A549 (cell line): ENCODE results near the gene ZNF804A. TPM values are rescaled to one million over a fixed set of nuclear protein-coding genes. Genes with fewer than 3 reads are reported as not detected.

ENCODE experiments used
- ATAC-seq, 2 experiments: fragments of 200-7000 bp in 1 of 2; fragments of >200 bp in 1 of 2; cut with Nextera tagmentation in 1 of 2; cut with Tn5 transposase in 1 of 2; 3 replicates each; pipeline versions ENCODE4 v1.8.0 to v1.9.1; 2018 to 2020; ENCODE audit warnings: mild to moderate bottlenecking in 1 of 2, moderate library complexity in 1 of 2
- CTCF ChIA-PET: fragments of 300-600 bp; sonication (Branson Sonifier 250); formaldehyde crosslinking; extraction: SDS; loops from one replicate; lab custom pipeline; 2021; ENCODE audit warnings: antibody characterized with exemption, inconsistent platforms; lab: Yijun Ruan, JAX
- POLR2A ChIA-PET: fragments of 350-600 bp; formaldehyde crosslinking; extraction: SDS; loops from one replicate; lab custom pipeline; 2021; ENCODE audit warnings: antibody characterized with exemption, inconsistent platforms; lab: Yijun Ruan, JAX
- DNase-seq, 2 experiments: peaks; one replicate each; pipeline versions ENCODE4 v3.0.0 to v3.0.0-alpha.2; 2011 to 2016; ENCODE audit warnings: low read depth in 1 of 2, low spot score in 1 of 2
- FAIRE-seq: peaks from 2 replicates; lab custom pipeline; 2011; peaks lifted over from hg19 to GRCh38; lab: Jason Lieb, UNC
- H3K27ac ChIP-seq, 2 experiments: fragments of >200 bp; sonication (Bioruptor Twin); formaldehyde crosslinking; 3 replicates each; pipeline ENCODE4 v1.5.1; 2016 to 2017
- H3K4me1 ChIP-seq: fragments of >200 bp; sonication (Bioruptor Twin); formaldehyde crosslinking; 3 replicates; pipeline ENCODE4 v1.6.1; 2016
- H3K4me2 ChIP-seq: fragments of >200 bp; sonication (Bioruptor Twin); formaldehyde crosslinking; 3 replicates; pipeline ENCODE4 v1.6.1; 2016
- H3K4me3 ChIP-seq: fragments of >200 bp; sonication (Bioruptor Twin); formaldehyde crosslinking; 3 replicates; pipeline ENCODE4 v1.5.1; 2016
- H3K9me3 ChIP-seq: fragments of >200 bp; sonication (Bioruptor Twin); formaldehyde crosslinking; 3 replicates; pipeline ENCODE4 v1.6.1; 2016
- ATOH8 ChIP-seq: fragments of 250-450 bp; sonication (Bioruptor Pico); IDR thresholded peaks from 2 replicates; pipeline ENCODE4 v1.5.0; 2020; ENCODE audit warnings: low read depth, mild to moderate bottlenecking, moderate library complexity
- CBX8 ChIP-seq: fragments of 200-600 bp; sonication (generic); IDR thresholded peaks from 2 replicates; pipeline ENCODE4 v1.6.1; 2016
- EHF ChIP-seq: fragments of 250-450 bp; sonication (Bioruptor Pico); IDR thresholded peaks from 2 replicates; pipeline ENCODE4 v1.5.0; 2020; ENCODE audit warnings: mild to moderate bottlenecking
- ESRRA ChIP-seq: fragments of 150-350 bp; IDR thresholded peaks from 2 replicates; pipeline ENCODE4 v1.6.1; 2014; ENCODE audit warnings: mild to moderate bottlenecking, low read length, borderline replicate concordance
- FOSB ChIP-seq: fragments of 250-450 bp; sonication (Bioruptor Pico); IDR thresholded peaks from 2 replicates; pipeline ENCODE4 v1.5.0; 2020; ENCODE audit warnings: mild to moderate bottlenecking, moderate library complexity
- FOSL2 ChIP-seq, 2 experiments: fragments of 450-650 bp in 1 of 2; fragments of >200 bp in 1 of 2; sonication (Bioruptor Twin) in 1 of 2; formaldehyde crosslinking; IDR thresholded peaks; 2 replicates each; pipeline versions ENCODE4 v1.5.0 to v1.6.1; 2016 to 2020; ENCODE audit warnings: mild to moderate bottlenecking in 1 of 2, moderate library complexity in 1 of 2
- GATA3 ChIP-seq: IDR thresholded peaks from 2 replicates; pipeline ENCODE4 v1.6.1; 2012; ENCODE audit warnings: borderline replicate concordance
- HES2 ChIP-seq: fragments of >200 bp; sonication (Bioruptor Twin); formaldehyde crosslinking; IDR thresholded peaks from 2 replicates; pipeline ENCODE4 v1.6.1; 2016
- HMGXB4 ChIP-seq: fragments of 250-450 bp; sonication (Bioruptor Pico); IDR thresholded peaks from 2 replicates; pipeline ENCODE4 v1.5.0; 2021; ENCODE audit warnings: mild to moderate bottlenecking, moderate library complexity, borderline replicate concordance
- HOXB5 ChIP-seq: fragments of 250-450 bp; sonication (Bioruptor Pico); IDR thresholded peaks from 2 replicates; pipeline ENCODE4 v1.5.0; 2020; ENCODE audit warnings: mild to moderate bottlenecking, moderate library complexity
- KDM5A ChIP-seq: fragments of 200-600 bp; sonication (generic); IDR thresholded peaks from 2 replicates; pipeline ENCODE4 v1.6.1; 2016; ENCODE audit warnings: antibody characterized with exemption, mild to moderate bottlenecking
- MAFK ChIP-seq: fragments of 450-650 bp; IDR thresholded peaks from 2 replicates; pipeline ENCODE4 v1.6.1; 2014; ENCODE audit not compliant: partially characterized antibody
- MAX ChIP-seq: IDR thresholded peaks from 2 replicates; pipeline ENCODE4 v1.6.1; 2012
- MYC ChIP-seq: IDR thresholded peaks from 2 replicates; pipeline ENCODE4 v1.6.1; 2012; ENCODE audit warnings: mild to moderate bottlenecking, inconsistent platforms, low read length, improper control_type of control experiment, borderline replicate concordance
- NFE2L2 ChIP-seq: fragments of 150-350 bp; conservative IDR thresholded peaks from 2 replicates; pipeline ENCODE4 v1.6.1; 2014; ENCODE audit warnings: low read length
- NR3C1 ChIP-seq: fragments of >200 bp; sonication (Bioruptor Twin); formaldehyde crosslinking; IDR thresholded peaks from 3 replicates; pipeline ENCODE4 v1.6.1; 2017
- PBX3 ChIP-seq: IDR thresholded peaks from 2 replicates; pipeline ENCODE4 v1.6.1; 2012
- POLR2A ChIP-seq: IDR thresholded peaks from 2 replicates; pipeline ENCODE4 v1.6.1; 2012; ENCODE audit warnings: mild to moderate bottlenecking, low read length
- RAD21 ChIP-seq, 2 experiments: fragments of >200 bp in 1 of 2; sonication (Bioruptor Twin) in 1 of 2; formaldehyde crosslinking in 1 of 2; IDR thresholded peaks in 1 of 2; conservative IDR thresholded peaks in 1 of 2; 2 replicates in 1 of 2; 3 replicates in 1 of 2; pipeline ENCODE4 v1.6.1; 2012 to 2018; ENCODE audit warnings: inconsistent platforms in 1 of 2
- RCOR1 ChIP-seq: fragments of 150-350 bp; IDR thresholded peaks from 2 replicates; pipeline ENCODE4 v1.6.1; 2014; ENCODE audit warnings: antibody characterized with exemption, low read length, low read depth
- RFX5 ChIP-seq: fragments of 450-650 bp; IDR thresholded peaks from 2 replicates; pipeline ENCODE4 v1.7.1; 2014; ENCODE audit warnings: antibody characterized with exemption, mild to moderate bottlenecking, moderate library complexity
- TP53 ChIP-seq: fragments of 250-450 bp; sonication (Bioruptor Pico); IDR thresholded peaks from 2 replicates; pipeline ENCODE4 v1.5.0; 2021; ENCODE audit warnings: mild to moderate bottlenecking, moderate library complexity
- ZC3H11A ChIP-seq: fragments of 450-650 bp; IDR thresholded peaks from 2 replicates; pipeline ENCODE4 v1.6.1; 2014; ENCODE audit warnings: antibody characterized with exemption, mild to moderate bottlenecking
- ZFP36 ChIP-seq: fragments of 450-650 bp; IDR thresholded peaks from 2 replicates; pipeline ENCODE4 v1.6.1; 2014; ENCODE audit warnings: borderline replicate concordance; ENCODE audit not compliant: partially characterized antibody
- WGBS: methylation state at CpG from one replicate; pipeline ENCODE4 v1.1.6; 2017; ENCODE audit errors: missing lambda C conversion rate; 5-methylcytosine and 5-hydroxymethylcytosine counted together
- polyA plus RNA-seq, 4 experiments: library from polyadenylated mRNA; depleted of rRNA in 3 of 4; stranded (reverse); fragments of >200 nt; fragmentation: RNase III in 1 of 4; extraction: RNeasy Plus Mini Kit Qiagen cat#74134 plus additional on column Dnase treatment in 1 of 4; gene quantifications; 2 replicates in 3 of 4; 3 replicates in 1 of 4; pipeline ENCODE4 v1.2.3, GENCODE V29; 2011 to 2017

Gene ZNF804A
- polyA plus RNA-seq, 2 of the 4 experiments (the other 2 are of a cell fraction) = not detected

- 36% methylated on average over 3 of the region's 3 CpGs for WGBS
- no peak overlapping the region for H3K4me3 ChIP-seq
- no peaks in the 10 kb centered on the region; the same call in 2 of the 3 replicates for H3K9me3 ChIP-seq
- peak; percentile 84 for TF ChIP-seq MAFK
- no peak for TF ChIP-seq HOXB5 (CRISPR knock-in tag)
- no peak for TF ChIP-seq MAX
- no peak for TF ChIP-seq EHF (CRISPR knock-in tag)
- TF ChIP-seq ZFP36 = no peak
- no peak for TF ChIP-seq HES2
- no peak for ATAC-seq
- no peak overlapping the region for H3K27ac ChIP-seq
- POLR2A ChIA-PET = no interaction called here
- DNase-seq = no peak
- H3K4me1 ChIP-seq = no peaks in the 10 kb centered on the region
- H3K4me2 ChIP-seq = no peak overlapping the region
- CTCF ChIA-PET = no interaction called here
- FAIRE-seq = no peak
These were observed 100.1 kb downstream of the ZNF804A start for GRCh38 chr2:184698476-184698875.

- peaks cover 6% of the 10 kb centered on the region; the same call in 2 of the 3 replicates for H3K9me3 ChIP-seq
- no peak for ATAC-seq
- no peak overlapping the region for H3K4me2 ChIP-seq
- WGBS = 49% methylated on average over 6 of the region's 6 CpGs
- H3K4me3 ChIP-seq = no peak overlapping the region
- H3K4me1 ChIP-seq = no peaks in the 10 kb centered on the region
- no peak for DNase-seq
- no peak overlapping the region for H3K27ac ChIP-seq
- ChIA-PET POLR2A (no interaction called here), CTCF (no interaction called here)
- FAIRE-seq = no peak
- TF ChIP-seq MYC (no peak), RFX5 (no peak), ZC3H11A (no peak), TP53 (no peak), RCOR1 (no peak), FOSB (no peak), NR3C1 (no peak), RAD21 (conservative IDR thresholded peaks at IDR 0.05 in 1 of 2, IDR thresholded peaks at IDR 0.05 in 1 of 2) (no peak), PBX3 (no peak), POLR2A (no peak), KDM5A (no peak)
These were observed 123.6 kb downstream of the ZNF804A start for GRCh38 chr2:184721881-184722280.

GRCh38 chr2:184727813-184728212 lies 129.5 kb downstream of the ZNF804A start:
- no peak overlapping the region for H3K27ac ChIP-seq

More at GRCh38 chr2:184727813-184728212, 129.5 kb downstream of the ZNF804A start:
- ATAC-seq (no peak), FAIRE-seq (no peak), DNase-seq (no peak)
- no peak for TF ChIP-seq ATOH8 (CRISPR knock-in tag)
- no peak for TF ChIP-seq HMGXB4 (CRISPR knock-in tag)
- TF ChIP-seq CBX8 = no peak
- TF ChIP-seq ESRRA = no peak
- no peak for TF ChIP-seq GATA3
- no peak for TF ChIP-seq RFX5
- TF ChIP-seq ZFP36 = no peak
- no peak for TF ChIP-seq NFE2L2
- TF ChIP-seq POLR2A = no peak
- TF ChIP-seq FOSL2 (IDR thresholded peaks at IDR 0.05) = no peak
- no peak for TF ChIP-seq FOSL2 (CRISPR knock-in tag; IDR thresholded peaks at IDR 0.05)
- POLR2A ChIA-PET = no interaction called here
- WGBS = 13% methylated on average over 3 of the region's 3 CpGs
- H3K9me3 ChIP-seq = no peaks in the 10 kb centered on the region
- CTCF ChIA-PET = no interaction called here
- no peak overlapping the region for H3K4me3 ChIP-seq
- no peak overlapping the region for H3K4me2 ChIP-seq
- no peaks in the 10 kb centered on the region for H3K4me1 ChIP-seq
